Fibroblast of lung (primary cell): Measurements from ENCODE around the gene TRPM4. TPM values are rescaled to one million over a fixed set of nuclear protein-coding genes. Genes with fewer than 3 reads are reported as not detected.

Source experiments
- DNase-seq, 2 donors: peaks; one replicate each; pipeline versions ENCODE4 v3.0.0 to v3.0.0-alpha.2; 2010; ENCODE audit warnings: low read depth in 2 of 2
- H2AFZ ChIP-seq: 2 replicates; pipeline ENCODE4 v1.5.1; 2012; ENCODE audit warnings: low read length, control low read depth, inconsistent platforms
- H3K27ac ChIP-seq: 2 replicates; pipeline ENCODE4 v1.5.1; 2011; ENCODE audit warnings: low read length, control low read depth; ENCODE audit not compliant: insufficient read depth
- H3K27me3 ChIP-seq: 2 replicates; pipeline ENCODE4 v1.5.1; 2011; ENCODE audit warnings: mild to moderate bottlenecking, low read length; ENCODE audit not compliant: control insufficient read depth, insufficient read depth
- H3K36me3 ChIP-seq: 2 replicates; pipeline ENCODE4 v1.5.1; 2011; ENCODE audit warnings: low read length; ENCODE audit not compliant: control insufficient read depth, insufficient read depth
- H3K4me1 ChIP-seq: 2 replicates; pipeline ENCODE4 v1.5.1; 2011; ENCODE audit warnings: low read length; ENCODE audit not compliant: control insufficient read depth, insufficient read depth; ENCODE audit errors: extremely low read depth
- H3K4me2 ChIP-seq: 2 replicates; pipeline ENCODE4 v1.5.1; 2011; ENCODE audit warnings: low read length, control low read depth; ENCODE audit not compliant: insufficient read depth; ENCODE audit errors: extremely low read depth
- H3K4me3 ChIP-seq, 4 experiments: fragments of 200-600 bp in 1 of 4; sonication (generic) in 1 of 4; replicated peaks in 1 of 4; 2 replicates each; pipeline ENCODE4 v1.5.1; 2011 to 2016; ENCODE audit warnings: low read length in 4 of 4, low read depth in 3 of 4, mild to moderate bottlenecking in 3 of 4, control low read depth in 2 of 4, inconsistent platforms in 1 of 4, mixed read lengths in 1 of 4; ENCODE audit not compliant: insufficient read depth in 1 of 4; ENCODE audit errors: control extremely low read depth in 1 of 4
- H3K79me2 ChIP-seq: 2 replicates; pipeline ENCODE4 v1.5.1; 2012; ENCODE audit warnings: mild to moderate bottlenecking, low read length, inconsistent platforms; ENCODE audit not compliant: control insufficient read depth, insufficient read depth
- H3K9ac ChIP-seq: 2 replicates; pipeline ENCODE4 v1.5.1; 2011; ENCODE audit warnings: mild to moderate bottlenecking, low read length, control low read depth; ENCODE audit not compliant: insufficient read depth
- H3K9me3 ChIP-seq: 2 replicates; pipeline ENCODE4 v1.5.1; 2012; ENCODE audit warnings: low read depth, low read length; ENCODE audit not compliant: control insufficient read depth, insufficient read depth
- H4K20me1 ChIP-seq: 2 replicates; pipeline ENCODE4 v1.5.1; 2011; ENCODE audit warnings: low read length; ENCODE audit not compliant: control insufficient read depth, insufficient read depth; ENCODE audit errors: extremely low read depth
- CTCF ChIP-seq, 2 donors: IDR thresholded peaks in 1 of 2; conservative IDR thresholded peaks in 1 of 2; 1 replicate in 1 of 2; 2 replicates in 1 of 2; pipeline ENCODE4 v1.5.1; 2011 to 2012; ENCODE audit warnings: low read length in 2 of 2, control low read depth in 1 of 2, inconsistent platforms in 1 of 2, low read depth in 1 of 2, mild to moderate bottlenecking in 1 of 2
- EZH2 ChIP-seq: IDR thresholded peaks from 2 replicates; pipeline ENCODE4 v1.5.1; 2012; ENCODE audit warnings: low read length, control low read depth, mild to moderate bottlenecking; ENCODE audit errors: missing control alignments
- polyA plus RNA-seq, 2 donors: library from polyadenylated mRNA; depleted of rRNA in 1 of 2; stranded (reverse) in 1 of 2; unstranded in 1 of 2; fragments of >200 nt; gene quantifications; 2 replicates each; pipeline ENCODE4 v1.2.1, GENCODE V29; 2011 to 2012; ENCODE audit warnings: missing spikeins in 1 of 2
- total RNA-seq: library from RNA; depleted of rRNA; stranded (reverse); fragments of >200 nt; gene quantifications from 2 replicates; pipeline ENCODE4 v1.2.1, GENCODE V29; 2014

The TRPM4 gene
- total and polyA plus RNA-seq, 2 donors (not counting 1 experiment from before 2014, with no cell fraction given), result 6.7 to 18.7 TPM

GRCh38 chr19:49186108-49186507 lies 28.5 kb downstream of the TRPM4 start:
- Histone ChIP-seq H3K79me2 (no peaks in the 10 kb centered on the region), H3K9ac (no peak overlapping the region), H3K4me1 (no peaks in the 10 kb centered on the region), H3K9me3 (no peaks in the 10 kb centered on the region), H4K20me1 (no peaks in the 10 kb centered on the region), H2AFZ (no peak overlapping the region), H3K27ac (no peak overlapping the region), H3K36me3 (peaks cover 3% of the 10 kb centered on the region), H3K4me2 (no peak overlapping the region), H3K27me3 (no peaks in the 10 kb centered on the region), H3K4me3 (no peak overlapping the region)
- TF ChIP-seq CTCF (conservative IDR thresholded peaks at IDR 0.05 in 1 of 2, IDR thresholded peaks at IDR 0.05 in 1 of 2; ENCODE audit: low read depth in 1 of 2, low read length in 2 of 2) (no peak), EZH2 (no peak)
- DNase-seq, result no peak

GRCh38 chr19:49188626-49189200 lies 31.1 kb downstream of the TRPM4 start:
- Histone ChIP-seq H3K9ac (no peak overlapping the region), H3K4me2 (no peak overlapping the region), H3K27ac (no peak overlapping the region), H3K4me1 (no peaks in the 10 kb centered on the region), H4K20me1 (no peaks in the 10 kb centered on the region), H3K9me3 (no peaks in the 10 kb centered on the region), H3K36me3 (peaks cover 2% of the 10 kb centered on the region), H2AFZ (no peak overlapping the region), H3K27me3 (no peaks in the 10 kb centered on the region), H3K4me3 (no peak overlapping the region), H3K79me2 (no peaks in the 10 kb centered on the region)
- TF ChIP-seq EZH2 (no peak), CTCF (conservative IDR thresholded peaks at IDR 0.05 in 1 of 2, IDR thresholded peaks at IDR 0.05 in 1 of 2; ENCODE audit: low read depth in 1 of 2, low read length in 2 of 2) (no peak)
- DNase-seq, result no peak

- H3K4me1 ChIP-seq, result no peaks in the 10 kb centered on the region
- no peaks in the 10 kb centered on the region for H4K20me1 ChIP-seq
- DNase-seq, result no peak
- peaks cover 2% of the 10 kb centered on the region for H3K36me3 ChIP-seq
- no peak overlapping the region for H2AFZ ChIP-seq
- no peak overlapping the region for H3K4me2 ChIP-seq
- H3K27ac ChIP-seq, result no peak overlapping the region
- no peak overlapping the region for H3K9ac ChIP-seq
- no peaks in the 10 kb centered on the region for H3K9me3 ChIP-seq
- H3K79me2 ChIP-seq, result no peaks in the 10 kb centered on the region
- no peak overlapping the region for H3K4me3 ChIP-seq
- H3K27me3 ChIP-seq, result no peaks in the 10 kb centered on the region
- TF ChIP-seq EZH2 (no peak), CTCF (conservative IDR thresholded peaks at IDR 0.05 in 1 of 2, IDR thresholded peaks at IDR 0.05 in 1 of 2; ENCODE audit: low read depth in 1 of 2, low read length in 2 of 2) (no peak)
Observed at GRCh38 chr19:49189259-49189658, 31.7 kb downstream of the TRPM4 start.
